Spleen (tissue), 7 donors: ENCODE measurements around the gene FASN.

Source experiments
- CTCF ChIP-seq, 11 experiments: fragments of 200-600 bp in 7 of 11; fragments of 450-650 bp in 4 of 11; sonication (generic) in 4 of 11; IDR thresholded peaks in 8 of 11; conservative IDR thresholded peaks in 3 of 11; 1 replicate in 7 of 11; 2 replicates in 4 of 11; pipeline versions ENCODE4 v1.4.0 to v1.8.0; 2016 to 2021; ENCODE audit warnings: antibody characterized with exemption in 11 of 11, inconsistent platforms in 4 of 11, mild to moderate bottlenecking in 1 of 11
- POLR2A ChIP-seq, 3 donors: fragments of 450-650 bp; IDR thresholded peaks; one replicate each; pipeline ENCODE4 v1.5.1; 2017; ENCODE audit warnings: antibody characterized with exemption in 3 of 3, mild to moderate bottlenecking in 1 of 3
- POLR2AphosphoS5 ChIP-seq, 3 donors: sonication (generic); formaldehyde crosslinking; IDR thresholded peaks; one replicate each; pipeline ENCODE4 v1.5.1; 2017; ENCODE audit warnings: antibody characterized with exemption in 3 of 3
- donor health status: DM: no; HTN: no; CAD: no; lungs with moderate emphysema.
- donor health status: DM: no; HTN: no; CAD: no.
- donor health status: DM: no; HTN: no; CAD: no.

- TF ChIP-seq POLR2AphosphoS5 (IDR thresholded peaks at IDR 0.05) (no peak), POLR2A (IDR thresholded peaks at IDR 0.05) (no peak), CTCF (IDR thresholded peaks at IDR 0.05 in 8 of 11, conservative IDR thresholded peaks at IDR 0.05 in 3 of 11) (no peak)
Measured at GRCh38 chr17:82094931-82095776, 2.9 kb downstream of the FASN start.
